HUES6 (cell line): ENCODE measurements around the gene CPT1B.

Experiments
- H3K27ac ChIP-seq: 2 replicates; pipeline ENCODE4 v1.7.0; 2013; ENCODE audit warnings: low read depth, mild to moderate bottlenecking, low read length, inconsistent platforms
- H3K27me3 ChIP-seq: 2 replicates; pipeline ENCODE4 v1.6.1; 2013; ENCODE audit warnings: low read length; ENCODE audit not compliant: control insufficient read depth, insufficient read depth
- H3K36me3 ChIP-seq: 2 replicates; pipeline ENCODE4 v1.6.1; 2013; ENCODE audit warnings: low read length; ENCODE audit not compliant: control insufficient read depth, insufficient read depth
- H3K4me1 ChIP-seq: 2 replicates; pipeline ENCODE4 v1.6.1; 2013; ENCODE audit warnings: low read length; ENCODE audit not compliant: control insufficient read depth, insufficient read depth
- H3K4me3 ChIP-seq: 2 replicates; pipeline ENCODE4 v1.5.1; 2013; ENCODE audit warnings: low read depth, low read length
- H3K9ac ChIP-seq: one replicate; pipeline ENCODE4 v1.6.1; 2013; ENCODE audit warnings: mild to moderate bottlenecking, low read length
- H3K9me3 ChIP-seq: 2 replicates; pipeline ENCODE4 v1.6.1; 2013; ENCODE audit warnings: low read depth, low read length; ENCODE audit not compliant: control insufficient read depth, insufficient read depth

CPT1B gene

GRCh38 chr22:50576070-50576469, 2.2 kb downstream of the CPT1B start:
- H3K4me1 ChIP-seq = no peaks in the 10 kb centered on the region
- H3K27me3 ChIP-seq = no peaks in the 10 kb centered on the region
- H3K9me3 ChIP-seq = no peaks in the 10 kb centered on the region
- H3K4me3 ChIP-seq = no peak overlapping the region
- no peak overlapping the region for H3K9ac ChIP-seq
- H3K27ac ChIP-seq = no peak overlapping the region
- H3K36me3 ChIP-seq = peaks cover 63% of the 10 kb centered on the region

- Histone ChIP-seq H3K27me3 (no peaks in the 10 kb centered on the region), H3K27ac (no peak overlapping the region), H3K36me3 (peaks cover 65% of the 10 kb centered on the region), H3K4me1 (no peaks in the 10 kb centered on the region), H3K4me3 (no peak overlapping the region), H3K9me3 (no peaks in the 10 kb centered on the region), H3K9ac (no peak overlapping the region)
Measured at GRCh38 chr22:50575426-50575941, 2.7 kb downstream of the CPT1B start.

- no peaks in the 10 kb centered on the region for H3K27me3 ChIP-seq
- no peaks in the 10 kb centered on the region for H3K4me1 ChIP-seq
- no peak overlapping the region for H3K4me3 ChIP-seq
- no peaks in the 10 kb centered on the region for H3K9me3 ChIP-seq
- H3K36me3 ChIP-seq = peaks cover 65% of the 10 kb centered on the region
- H3K27ac ChIP-seq = no peak overlapping the region
- no peak overlapping the region for H3K9ac ChIP-seq
Measured at GRCh38 chr22:50574383-50574755, 3.9 kb downstream of the CPT1B start.

GRCh38 chr22:50573491-50574382, 4.5 kb downstream of the CPT1B start:
- Histone ChIP-seq H3K36me3 (peaks cover 70% of the 10 kb centered on the region), H3K27ac (no peak overlapping the region), H3K4me1 (no peaks in the 10 kb centered on the region), H3K27me3 (no peaks in the 10 kb centered on the region), H3K9ac (no peak overlapping the region), H3K9me3 (no peaks in the 10 kb centered on the region), H3K4me3 (no peak overlapping the region)

GRCh38 chr22:50572965-50573364, 5.3 kb downstream of the CPT1B start:
- Histone ChIP-seq H3K9ac (no peak overlapping the region), H3K4me3 (no peak overlapping the region), H3K27me3 (no peaks in the 10 kb centered on the region), H3K27ac (no peak overlapping the region), H3K36me3 (peaks cover 75% of the 10 kb centered on the region), H3K9me3 (no peaks in the 10 kb centered on the region), H3K4me1 (no peaks in the 10 kb centered on the region)

GRCh38 chr22:50571264-50572175, 6.7 kb downstream of the CPT1B start:
- Histone ChIP-seq H3K4me3 (no peak overlapping the region), H3K27ac (no peak overlapping the region), H3K4me1 (no peaks in the 10 kb centered on the region), H3K9ac (no peak overlapping the region), H3K9me3 (no peaks in the 10 kb centered on the region), H3K36me3 (peaks cover 75% of the 10 kb centered on the region), H3K27me3 (no peaks in the 10 kb centered on the region)

- Histone ChIP-seq H3K9ac (no peak overlapping the region), H3K27ac (no peak overlapping the region), H3K9me3 (no peaks in the 10 kb centered on the region), H3K4me1 (no peaks in the 10 kb centered on the region), H3K27me3 (no peaks in the 10 kb centered on the region), H3K36me3 (peaks cover 75% of the 10 kb centered on the region), H3K4me3 (no peak overlapping the region)
Measured at GRCh38 chr22:50570861-50571260, 7.4 kb downstream of the CPT1B start.

GRCh38 chr22:50569896-50570535, 8.2 kb downstream of the CPT1B start:
- Histone ChIP-seq H3K9me3 (no peaks in the 10 kb centered on the region), H3K4me3 (no peak overlapping the region), H3K4me1 (no peaks in the 10 kb centered on the region), H3K36me3 (peaks cover 70% of the 10 kb centered on the region), H3K27ac (no peak overlapping the region), H3K27me3 (peaks cover 5% of the 10 kb centered on the region; the same call in 1 of the 2 replicates), H3K9ac (no peak overlapping the region)

GRCh38 chr22:50569041-50569459, 9.2 kb downstream of the CPT1B start:
- Histone ChIP-seq H3K9ac (no peak overlapping the region), H3K27ac (no peak overlapping the region), H3K27me3 (peaks cover 14% of the 10 kb centered on the region; the same call in 1 of the 2 replicates), H3K36me3 (peaks cover 64% of the 10 kb centered on the region), H3K4me3 (no peak overlapping the region), H3K4me1 (no peaks in the 10 kb centered on the region), H3K9me3 (no peaks in the 10 kb centered on the region)

GRCh38 chr22:50568626-50569025, 9.6 kb downstream of the CPT1B start:
- H3K36me3 ChIP-seq = peaks cover 60% of the 10 kb centered on the region
- H3K27ac ChIP-seq = no peak overlapping the region
- no peaks in the 10 kb centered on the region for H3K9me3 ChIP-seq
- H3K9ac ChIP-seq = no peak overlapping the region
- no peaks in the 10 kb centered on the region for H3K4me1 ChIP-seq
- no peak overlapping the region for H3K4me3 ChIP-seq
- peaks cover 18% of the 10 kb centered on the region for H3K27me3 ChIP-seq
